H9 (cell line): ENCODE measurements around the gene IPPK. TPM values are rescaled to one million over a fixed set of nuclear protein-coding genes. Genes with fewer than 3 reads are reported as not detected.

Source experiments
- DNase-seq: peaks from one replicate; pipeline ENCODE4 v3.0.0-alpha.2; 2017
- H2AFZ ChIP-seq: one replicate; pipeline ENCODE4 v1.6.1; 2013; ENCODE audit warnings: mild to moderate bottlenecking, low read length, control low read depth, moderate library complexity
- H2AK5ac ChIP-seq: 2 replicates; pipeline ENCODE4 v1.6.1; 2013; ENCODE audit warnings: low read length, control low read depth, mixed read lengths; ENCODE audit not compliant: insufficient read length
- H2BK120ac ChIP-seq: one replicate; pipeline ENCODE4 v1.6.1; 2013; ENCODE audit warnings: low read depth, mild to moderate bottlenecking, low read length, control low read depth, inconsistent platforms; ENCODE audit not compliant: poor library complexity, severe bottlenecking
- H2BK12ac ChIP-seq: 2 replicates; pipeline ENCODE4 v1.6.1; 2013; ENCODE audit warnings: low read length, control low read depth, mixed read lengths, low read depth; ENCODE audit not compliant: insufficient read length
- H2BK15ac ChIP-seq: 2 replicates; pipeline ENCODE4 v1.6.1; 2013; ENCODE audit warnings: low read depth, low read length, control low read depth
- H2BK20ac ChIP-seq: one replicate; pipeline ENCODE4 v1.6.1; 2013; ENCODE audit warnings: low read depth, mild to moderate bottlenecking, low read length, control low read depth, inconsistent platforms; ENCODE audit not compliant: poor library complexity, severe bottlenecking
- H2BK5ac ChIP-seq: 2 replicates; pipeline ENCODE4 v1.6.1; 2013; ENCODE audit warnings: low read length, control low read depth, mixed read lengths; ENCODE audit not compliant: insufficient read length
- H3K14ac ChIP-seq: 2 replicates; pipeline ENCODE4 v1.6.1; 2013; ENCODE audit warnings: low read length, control low read depth; ENCODE audit not compliant: insufficient read depth
- H3K18ac ChIP-seq: 2 replicates; pipeline ENCODE4 v1.6.1; 2013; ENCODE audit warnings: low read depth, mild to moderate bottlenecking, mixed read lengths, low read length, control low read depth; ENCODE audit not compliant: insufficient read length
- H3K23ac ChIP-seq: 2 replicates; pipeline ENCODE4 v1.6.1; 2013; ENCODE audit warnings: low read length, control low read depth, mixed read lengths, low read depth; ENCODE audit not compliant: insufficient read length
- H3K23me2 ChIP-seq: 2 replicates; pipeline ENCODE4 v1.6.1; 2013; ENCODE audit warnings: low read depth, mild to moderate bottlenecking, mixed read lengths, low read length, control low read depth; ENCODE audit not compliant: insufficient read length, poor library complexity, severe bottlenecking
- H3K27ac ChIP-seq: 2 replicates; pipeline ENCODE4 v1.5.1; 2013; ENCODE audit warnings: low read length, control low read depth, mixed read lengths, low read depth; ENCODE audit not compliant: insufficient read length
- H3K27me3 ChIP-seq: 2 replicates; pipeline ENCODE4 v1.6.1; 2013; ENCODE audit warnings: low read length, control low read depth, inconsistent platforms; ENCODE audit not compliant: insufficient read depth
- H3K4ac ChIP-seq: 2 replicates; pipeline ENCODE4 v1.6.1; 2013; ENCODE audit warnings: low read depth, mild to moderate bottlenecking, control low read depth, inconsistent platforms, low read length, moderate library complexity
- H3K4me1 ChIP-seq: 2 replicates; pipeline ENCODE4 v1.6.1; 2013; ENCODE audit warnings: low read length, control low read depth, inconsistent platforms; ENCODE audit not compliant: insufficient read depth
- H3K4me2 ChIP-seq: 2 replicates; pipeline ENCODE4 v1.6.1; 2013; ENCODE audit warnings: low read length, control low read depth, mixed read lengths; ENCODE audit not compliant: insufficient read length, insufficient read depth
- H3K56ac ChIP-seq: 2 replicates; pipeline ENCODE4 v1.6.1; 2013; ENCODE audit warnings: low read depth, mild to moderate bottlenecking, mixed read lengths, low read length, control low read depth; ENCODE audit not compliant: insufficient read length
- H3K79me1 ChIP-seq: 2 replicates; pipeline ENCODE4 v1.6.1; 2013; ENCODE audit warnings: low read depth, mild to moderate bottlenecking, moderate library complexity, low read length, control low read depth, inconsistent platforms; ENCODE audit not compliant: insufficient read depth, poor library complexity, severe bottlenecking
- H3K79me2 ChIP-seq: 2 replicates; pipeline ENCODE4 v1.6.1; 2013; ENCODE audit warnings: low read length, control low read depth, inconsistent platforms; ENCODE audit not compliant: insufficient read depth
- H3K9ac ChIP-seq: 2 replicates; pipeline ENCODE4 v1.6.1; 2013; ENCODE audit warnings: low read length, control low read depth, mixed read lengths; ENCODE audit not compliant: insufficient read length; ENCODE audit errors: extremely low read depth
- H3K9me3 ChIP-seq: one replicate; pipeline ENCODE4 v1.6.1; 2013; ENCODE audit warnings: low read depth, low read length, inconsistent platforms; ENCODE audit not compliant: control insufficient read depth
- H3T11ph ChIP-seq: one replicate; pipeline ENCODE4 v1.6.1; 2013; ENCODE audit warnings: mild to moderate bottlenecking, low read length, control low read depth, inconsistent platforms
- H4K20me1 ChIP-seq: one replicate; pipeline ENCODE4 v1.6.1; 2013; ENCODE audit not compliant: control insufficient read depth, insufficient read length, insufficient read depth
- H4K5ac ChIP-seq: 2 replicates; pipeline ENCODE4 v1.6.1; 2013; ENCODE audit warnings: low read depth, mild to moderate bottlenecking, mixed read lengths, low read length, control low read depth; ENCODE audit not compliant: insufficient read length
- H4K8ac ChIP-seq: replicated peaks from 2 replicates; pipeline ENCODE4 v1.6.1; 2013; ENCODE audit warnings: low read length, control low read depth, mixed read lengths, low read depth; ENCODE audit not compliant: insufficient read length
- H4K91ac ChIP-seq: 2 replicates; pipeline ENCODE4 v1.6.1; 2013; ENCODE audit warnings: low read depth, mild to moderate bottlenecking, moderate library complexity, mixed read lengths, low read length, control low read depth; ENCODE audit not compliant: insufficient read length
- H3K27ac Mint-ChIP-seq, 3 experiments: 2 replicates in 2 of 3; 3 replicates in 1 of 3; pipeline ENCODE4 v1.8.0; 2020 to 2021; ENCODE audit warnings: mixed read lengths in 3 of 3, mild to moderate bottlenecking in 1 of 3, moderate library complexity in 1 of 3
- H3K27me3 Mint-ChIP-seq: 2 replicates; pipeline ENCODE4 v1.8.0; 2021; ENCODE audit warnings: low read depth, mild to moderate bottlenecking, moderate library complexity, mixed read lengths
- H3K36me3 Mint-ChIP-seq, 3 experiments: 2 replicates in 2 of 3; 3 replicates in 1 of 3; pipeline ENCODE4 v1.8.0; 2020 to 2021; ENCODE audit warnings: low read depth in 3 of 3, mixed read lengths in 3 of 3; ENCODE audit not compliant: insufficient read depth in 1 of 3
- H3K4me1 Mint-ChIP-seq, 2 experiments: 2 replicates each; pipeline ENCODE4 v1.8.0; 2020; ENCODE audit warnings: mixed read lengths in 2 of 2
- H3K4me3 Mint-ChIP-seq, 2 experiments: 2 replicates in 1 of 2; 3 replicates in 1 of 2; pipeline ENCODE4 v1.8.0; 2020 to 2021; ENCODE audit warnings: mild to moderate bottlenecking in 2 of 2, mixed read lengths in 2 of 2, moderate library complexity in 1 of 2
- H3K9me3 Mint-ChIP-seq, 2 experiments: 2 replicates in 1 of 2; 3 replicates in 1 of 2; pipeline ENCODE4 v1.8.0; 2020; ENCODE audit warnings: mild to moderate bottlenecking in 2 of 2, mixed read lengths in 2 of 2, moderate library complexity in 1 of 2
- WGBS: extraction: QIAGEN DNeasy Blood & Tissue Kit; methylation state at CpG from one replicate; pipeline ENCODE4 v1.1.7; 2013; ENCODE audit warnings: missing lambda C conversion rate, low lambda C conversion rate, mixed read lengths; ENCODE audit not compliant: insufficient read length; ENCODE audit errors: extremely low coverage; 5-methylcytosine and 5-hydroxymethylcytosine counted together
- total RNA-seq: library from RNA; stranded (reverse); gene quantifications from 2 replicates; pipeline ENCODE4 v1.2.1, GENCODE V29; 2021
- TF ChIP-seq, protein P1 (sequence below): fragments of 200-600 bp; sonication (generic); conservative IDR thresholded peaks from 3 replicates; pipeline ENCODE4 v1.8.0; 2021; ENCODE audit warnings: antibody characterized with exemption, mild to moderate bottlenecking

IPPK gene
- total RNA-seq, 1 experiment from 2014 or later = 10.7 TPM

DNA sequence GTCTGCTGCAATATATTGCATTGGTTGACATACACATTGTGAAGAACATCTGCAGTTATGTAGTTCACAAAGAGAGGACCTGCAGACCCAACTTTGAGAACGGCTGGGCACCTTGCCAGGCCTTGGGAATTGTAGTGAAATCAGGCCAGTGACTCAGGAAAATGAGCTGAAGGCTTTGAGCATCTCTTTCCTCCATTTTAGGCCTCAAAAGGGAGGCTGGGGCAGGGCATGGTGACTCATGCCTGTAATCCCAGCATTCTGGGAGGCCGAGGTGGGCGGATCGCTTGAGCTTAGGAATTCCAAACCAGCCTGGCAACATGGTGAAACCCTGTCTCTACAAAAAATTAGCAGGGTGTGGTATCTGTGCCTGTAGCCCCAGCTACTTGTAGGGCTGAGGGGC, 1.4 kb upstream of the IPPK start:
- H3K56ac ChIP-seq = no peak overlapping the region
- no peak overlapping the region for H3K14ac ChIP-seq
- H3K23ac ChIP-seq = no peak overlapping the region
- Mint-ChIP-seq H3K4me1 (peaks cover 6 to 10% of the 10 kb centered on the region in 2 experiments), H3K36me3 (peaks cover 0 to 7% (median 0%) of the 10 kb centered on the region in 3 experiments; a peak in 3 of 7 replicates), H3K27ac (peak overlapping the region in 1 of 3 experiments; percentile 64; a peak in 1 of 7 replicates), H3K4me3 (peak overlapping the region; percentile 94 to 97), H3K27me3 (no peaks in the 10 kb centered on the region), H3K9me3 (no peaks in the 10 kb centered on the region)
- H2BK120ac ChIP-seq = no peak overlapping the region
- H4K20me1 ChIP-seq = no peaks in the 10 kb centered on the region
- H3K4ac ChIP-seq = no peak overlapping the region
- H3K79me1 ChIP-seq = no peaks in the 10 kb centered on the region
- no peak overlapping the region for H4K8ac ChIP-seq
- H3K18ac ChIP-seq = no peak overlapping the region
- no peak for DNase-seq
- H3K9ac ChIP-seq = no peak overlapping the region
- H2AFZ ChIP-seq = no peak overlapping the region
- peaks cover 7% of the 10 kb centered on the region; the same call in 1 of the 2 replicates for H3K4me1 ChIP-seq
- H2BK12ac ChIP-seq = no peak overlapping the region
- H2AK5ac ChIP-seq = no peak overlapping the region
- TF ChIP-seq, protein P1, sequence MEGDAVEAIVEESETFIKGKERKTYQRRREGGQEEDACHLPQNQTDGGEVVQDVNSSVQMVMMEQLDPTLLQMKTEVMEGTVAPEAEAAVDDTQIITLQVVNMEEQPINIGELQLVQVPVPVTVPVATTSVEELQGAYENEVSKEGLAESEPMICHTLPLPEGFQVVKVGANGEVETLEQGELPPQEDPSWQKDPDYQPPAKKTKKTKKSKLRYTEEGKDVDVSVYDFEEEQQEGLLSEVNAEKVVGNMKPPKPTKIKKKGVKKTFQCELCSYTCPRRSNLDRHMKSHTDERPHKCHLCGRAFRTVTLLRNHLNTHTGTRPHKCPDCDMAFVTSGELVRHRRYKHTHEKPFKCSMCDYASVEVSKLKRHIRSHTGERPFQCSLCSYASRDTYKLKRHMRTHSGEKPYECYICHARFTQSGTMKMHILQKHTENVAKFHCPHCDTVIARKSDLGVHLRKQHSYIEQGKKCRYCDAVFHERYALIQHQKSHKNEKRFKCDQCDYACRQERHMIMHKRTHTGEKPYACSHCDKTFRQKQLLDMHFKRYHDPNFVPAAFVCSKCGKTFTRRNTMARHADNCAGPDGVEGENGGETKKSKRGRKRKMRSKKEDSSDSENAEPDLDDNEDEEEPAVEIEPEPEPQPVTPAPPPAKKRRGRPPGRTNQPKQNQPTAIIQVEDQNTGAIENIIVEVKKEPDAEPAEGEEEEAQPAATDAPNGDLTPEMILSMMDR = no peak
- H3K27ac ChIP-seq = no peak overlapping the region
- H3K27me3 ChIP-seq = no peaks in the 10 kb centered on the region
- no CpG with 5 or more reads among the region's 4 CpGs for WGBS
- H3K9me3 ChIP-seq = no peaks in the 10 kb centered on the region
- H2BK5ac ChIP-seq = no peak overlapping the region
- no peak overlapping the region for H4K91ac ChIP-seq
- H2BK20ac ChIP-seq = no peak overlapping the region
- H2BK15ac ChIP-seq = no peak overlapping the region
- no peak overlapping the region for H3T11ph ChIP-seq
- H3K79me2 ChIP-seq = peaks cover 3% of the 10 kb centered on the region; the same call in 1 of the 2 replicates
- peaks cover 5% of the 10 kb centered on the region for H3K23me2 ChIP-seq
- peak overlapping the region; percentile 92 for H3K4me2 ChIP-seq
- no peak overlapping the region for H4K5ac ChIP-seq
